ENCODE data around the gene IDH3A. TPM values are rescaled to one million over a fixed set of nuclear protein-coding genes. Genes with fewer than 3 reads are reported as not detected.

The IDH3A gene
- total RNA-seq, 2 experiments from 2014 or later, result 47.0 to 140 TPM

GRCh38 chr15:78154955-78155354, 5.8 kb downstream of the IDH3A start:
- H3K4me2 ChIP-seq (ENCODE audit: low read length), result no peak overlapping the region
- no peak overlapping the region for H3K27ac ChIP-seq (ENCODE audit: low read depth, low read length, poor library complexity, severe bottlenecking)
- no TSS peak for BruUV-seq (replicated peaks)
- H3K9me2 ChIP-seq (ENCODE audit: insufficient read depth, low read length), result no peaks in the 10 kb centered on the region
- H3K4me1 ChIP-seq (ENCODE audit: insufficient read depth, low read length, poor library complexity, severe bottlenecking), result peaks cover 31% of the 10 kb centered on the region
- no peaks in the 10 kb centered on the region for H3K9me3 ChIP-seq (ENCODE audit: low read length)
- no peak overlapping the region for H3K4me3 ChIP-seq (ENCODE audit: low read depth, low read length, poor library complexity, severe bottlenecking)
- peaks cover 8% of the 10 kb centered on the region; the same call in 1 of the 2 replicates for H4K20me1 ChIP-seq (ENCODE audit: insufficient read depth, low read length)
- peaks cover 71% of the 10 kb centered on the region for H3K79me2 ChIP-seq (ENCODE audit: insufficient read depth, low read depth, low read length)
- POLR2A ChIA-PET, result interaction anchor here (0.9 to 1.1 kb wide), 2 partner anchors 13 to 71 kb away, joined by 3 read pairs; no protein-coding TSS in a partner anchor
- CTCF ChIA-PET (ENCODE audit: unreplicated experiment), result no interaction called here
- intact Hi-C loops (cut with micrococcal nuclease; ENCODE audit: unreplicated experiment), result no loop called here
- TF ChIP-seq, protein P1, sequence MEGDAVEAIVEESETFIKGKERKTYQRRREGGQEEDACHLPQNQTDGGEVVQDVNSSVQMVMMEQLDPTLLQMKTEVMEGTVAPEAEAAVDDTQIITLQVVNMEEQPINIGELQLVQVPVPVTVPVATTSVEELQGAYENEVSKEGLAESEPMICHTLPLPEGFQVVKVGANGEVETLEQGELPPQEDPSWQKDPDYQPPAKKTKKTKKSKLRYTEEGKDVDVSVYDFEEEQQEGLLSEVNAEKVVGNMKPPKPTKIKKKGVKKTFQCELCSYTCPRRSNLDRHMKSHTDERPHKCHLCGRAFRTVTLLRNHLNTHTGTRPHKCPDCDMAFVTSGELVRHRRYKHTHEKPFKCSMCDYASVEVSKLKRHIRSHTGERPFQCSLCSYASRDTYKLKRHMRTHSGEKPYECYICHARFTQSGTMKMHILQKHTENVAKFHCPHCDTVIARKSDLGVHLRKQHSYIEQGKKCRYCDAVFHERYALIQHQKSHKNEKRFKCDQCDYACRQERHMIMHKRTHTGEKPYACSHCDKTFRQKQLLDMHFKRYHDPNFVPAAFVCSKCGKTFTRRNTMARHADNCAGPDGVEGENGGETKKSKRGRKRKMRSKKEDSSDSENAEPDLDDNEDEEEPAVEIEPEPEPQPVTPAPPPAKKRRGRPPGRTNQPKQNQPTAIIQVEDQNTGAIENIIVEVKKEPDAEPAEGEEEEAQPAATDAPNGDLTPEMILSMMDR (conservative IDR thresholded peaks at IDR 0.05; ENCODE audit: low read length), result no peak
- no peak for TF ChIP-seq EZH2phosphoT487 (IDR thresholded peaks at IDR 0.05; ENCODE audit: borderline replicate concordance, low read depth, low read length)
- DNase-seq (ENCODE audit: low spot score), result no peak
- H3K36me3 ChIP-seq (ENCODE audit: insufficient read depth, low read length), result peaks cover 75% of the 10 kb centered on the region
- H2AFZ ChIP-seq (ENCODE audit: low read length), result no peak overlapping the region

DNA sequence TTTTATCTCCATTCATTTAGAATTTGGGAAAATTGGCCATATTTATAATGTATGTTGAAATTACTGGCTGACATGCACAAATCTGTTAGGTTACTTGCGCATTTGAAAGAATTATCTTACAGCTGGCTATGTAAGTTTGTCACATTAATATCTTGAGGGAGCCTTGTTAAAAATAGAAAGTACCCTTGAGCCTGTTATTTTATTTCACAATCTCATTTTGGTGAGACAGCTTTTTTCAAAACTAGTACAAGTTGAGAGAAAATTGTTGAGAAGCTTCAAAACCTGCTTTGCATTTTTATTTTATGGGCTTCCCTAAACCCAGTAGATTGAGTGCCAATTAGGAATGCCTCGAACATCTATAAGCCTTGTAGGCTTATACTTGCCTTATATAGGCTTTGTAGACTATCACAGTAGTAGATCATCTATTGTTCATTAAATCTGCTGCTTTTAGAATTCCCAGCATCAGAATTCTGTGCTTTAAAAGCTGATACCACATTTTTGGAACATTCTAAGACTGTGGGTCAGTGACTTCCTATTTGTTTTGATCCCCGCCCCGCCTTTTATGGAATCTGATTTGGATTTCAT, 6.3 kb downstream of the IDH3A start:
- Histone ChIP-seq H3K9me2 (ENCODE audit: insufficient read depth, low read length) (no peaks in the 10 kb centered on the region), H4K20me1 (ENCODE audit: insufficient read depth, low read length) (peaks cover 5% of the 10 kb centered on the region; the same call in 1 of the 2 replicates), H2AFZ (ENCODE audit: low read length) (no peak overlapping the region), H3K4me3 (ENCODE audit: low read depth, low read length, poor library complexity, severe bottlenecking) (no peak overlapping the region), H3K36me3 (ENCODE audit: insufficient read depth, low read length) (peaks cover 78% of the 10 kb centered on the region), H3K4me2 (ENCODE audit: low read length) (no peak overlapping the region), H3K79me2 (ENCODE audit: insufficient read depth, low read depth, low read length) (peaks cover 66% of the 10 kb centered on the region), H3K27ac (ENCODE audit: low read depth, low read length, poor library complexity, severe bottlenecking) (no peak overlapping the region), H3K9me3 (ENCODE audit: low read length) (no peaks in the 10 kb centered on the region), H3K4me1 (ENCODE audit: insufficient read depth, low read length, poor library complexity, severe bottlenecking) (peaks cover 27% of the 10 kb centered on the region)
- DNase-seq (ENCODE audit: low spot score), result no peak
- intact Hi-C loops (cut with micrococcal nuclease; ENCODE audit: unreplicated experiment), result no loop called here
- ChIA-PET POLR2A (interaction anchor here (0.9 to 1.1 kb wide), 2 partner anchors 13 to 72 kb away, joined by 3 read pairs; no protein-coding TSS in a partner anchor), CTCF (ENCODE audit: unreplicated experiment) (no interaction called here)
- TF ChIP-seq, protein P1 (conservative IDR thresholded peaks at IDR 0.05; ENCODE audit: low read length), result no peak
- no peak for TF ChIP-seq EZH2phosphoT487 (IDR thresholded peaks at IDR 0.05; ENCODE audit: borderline replicate concordance, low read depth, low read length)
- BruUV-seq (replicated peaks), result no TSS peak

DNA sequence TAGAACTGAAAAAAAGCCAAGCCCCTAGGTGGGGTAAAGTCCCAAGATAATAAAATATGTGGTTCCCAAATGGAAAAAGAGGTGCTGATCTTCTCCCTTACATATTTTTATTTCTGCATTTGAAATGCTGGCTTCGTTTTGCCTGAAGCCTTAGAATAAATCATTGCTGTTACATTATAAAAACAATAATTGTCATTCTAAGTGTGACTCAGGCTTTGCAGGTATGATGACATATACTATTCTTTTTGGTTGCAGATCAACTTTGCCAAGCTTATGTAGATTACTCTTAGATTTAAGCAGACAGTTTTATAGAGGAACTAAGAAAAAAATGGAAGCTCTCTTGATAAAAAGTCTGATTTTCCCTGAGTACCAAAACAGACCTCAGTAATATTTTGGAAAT, 7.5 kb downstream of the IDH3A start:
- Histone ChIP-seq H3K36me3 (ENCODE audit: insufficient read depth, low read length) (peaks cover 80% of the 10 kb centered on the region), H3K4me2 (ENCODE audit: low read length) (no peak overlapping the region), H3K4me1 (ENCODE audit: insufficient read depth, low read length, poor library complexity, severe bottlenecking) (peaks cover 21% of the 10 kb centered on the region), H4K20me1 (ENCODE audit: insufficient read depth, low read length) (no peaks in the 10 kb centered on the region), H3K79me2 (ENCODE audit: insufficient read depth, low read depth, low read length) (peaks cover 54% of the 10 kb centered on the region), H3K4me3 (ENCODE audit: low read depth, low read length, poor library complexity, severe bottlenecking) (no peak overlapping the region), H3K9me2 (ENCODE audit: insufficient read depth, low read length) (no peaks in the 10 kb centered on the region), H3K9me3 (ENCODE audit: low read length) (no peaks in the 10 kb centered on the region), H2AFZ (ENCODE audit: low read length) (no peak overlapping the region), H3K27ac (ENCODE audit: low read depth, low read length, poor library complexity, severe bottlenecking) (no peak overlapping the region)
- no TSS peak for BruUV-seq (replicated peaks)
- POLR2A ChIA-PET, result no interaction called here
- intact Hi-C loops (cut with micrococcal nuclease; ENCODE audit: unreplicated experiment), result no loop called here
- TF ChIP-seq EZH2phosphoT487 (IDR thresholded peaks at IDR 0.05; ENCODE audit: borderline replicate concordance, low read depth, low read length), result no peak
- TF ChIP-seq, protein P1 (conservative IDR thresholded peaks at IDR 0.05; ENCODE audit: low read length), result no peak
- no peak for DNase-seq (ENCODE audit: low spot score)
- CTCF ChIA-PET (ENCODE audit: unreplicated experiment), result no interaction called here
